PC-3 (cell line): ENCODE data around the gene TSKU.

Source experiments
- CTCF ChIP-seq: fragments of 300-600 bp; sonication (generic); conservative IDR thresholded peaks from 2 replicates; pipeline ENCODE4 v1.5.1; 2017; ENCODE audit warnings: antibody characterized with exemption, low read depth, mild to moderate bottlenecking, low read length
- EZH2 ChIP-seq: fragments of 300-600 bp; sonication (generic); IDR thresholded peaks from one replicate; pipeline ENCODE4 v1.6.1; 2017; ENCODE audit warnings: antibody characterized with exemption, mild to moderate bottlenecking, low read length; ENCODE audit not compliant: unreplicated experiment
- EZH2phosphoT487 ChIP-seq: fragments of 300-600 bp; sonication (generic); IDR thresholded peaks from 2 replicates; pipeline ENCODE4 v1.6.1; 2018; ENCODE audit warnings: mild to moderate bottlenecking, antibody characterized with exemption, low read length, borderline replicate concordance

GRCh38 chr11:76735841-76736240 is 47.3 kb upstream of the TSKU start:
- no peak for TF ChIP-seq CTCF
- TF ChIP-seq EZH2 = no peak
- no peak for TF ChIP-seq EZH2phosphoT487
